Thyroid gland (tissue), 4 donors: ENCODE data around the gene ACAD10. TPM values are rescaled to one million over a fixed set of nuclear protein-coding genes. Genes with fewer than 3 reads are reported as not detected.

Experiments
- DNase-seq, 2 donors: peaks; one replicate each; pipeline ENCODE4 v3.0.0-alpha.2; 2019
- H3K27ac ChIP-seq, 3 donors: fragments of 200-600 bp; sonication (generic); 1 replicate in 2 of 3; 2 replicates in 1 of 3; pipeline ENCODE4 v1.5.1; 2016 to 2019; ENCODE audit warnings: mild to moderate bottlenecking in 1 of 3, moderate library complexity in 1 of 3
- H3K27me3 ChIP-seq: fragments of 200-600 bp; sonication (generic); one replicate; pipeline ENCODE4 v1.5.1; 2019
- H3K36me3 ChIP-seq, 2 donors: fragments of 200-600 bp; sonication (generic); one replicate each; pipeline ENCODE4 v1.5.1; 2016 to 2019
- H3K4me1 ChIP-seq, 2 donors: fragments of 200-600 bp; sonication (generic); one replicate each; pipeline ENCODE4 v1.5.1; 2017 to 2019
- H3K4me3 ChIP-seq, 3 donors: fragments of 200-600 bp; sonication (generic); replicated peaks in 1 of 3; 1 replicate in 2 of 3; 2 replicates in 1 of 3; pipeline ENCODE4 v1.5.1; 2016; ENCODE audit warnings: mild to moderate bottlenecking in 1 of 3
- H3K9me3 ChIP-seq: fragments of 200-600 bp; sonication (generic); one replicate; pipeline ENCODE4 v1.5.1; 2017
- POLR2A ChIP-seq, 2 donors: fragments of 450-650 bp; IDR thresholded peaks; one replicate each; pipeline ENCODE4 v1.6.1; 2017; ENCODE audit warnings: antibody characterized with exemption in 2 of 2, mild to moderate bottlenecking in 2 of 2, moderate library complexity in 1 of 2
- WGBS, 2 donors: methylation state at CpG; one replicate each; pipeline ENCODE4 v1.1.5; 2017; 5-methylcytosine and 5-hydroxymethylcytosine counted together
- intact Hi-C: fragments of 100-400 bp; cut with DNase I; formaldehyde crosslinking; loops from one replicate; pipeline ENCODE4 v1.15.1; 2023
- total RNA-seq, 4 donors: library from RNA; depleted of rRNA; stranded (reverse); fragments of >200 nt; gene quantifications; one replicate each; pipeline ENCODE4 v1.2.3, GENCODE V29; 2016
- TF ChIP-seq, protein P1 (sequence below), 6 experiments: fragments of 200-600 bp in 3 of 6; fragments of 450-650 bp in 3 of 6; sonication (generic) in 3 of 6; IDR thresholded peaks; one replicate each; pipeline ENCODE4 v1.5.1; 2016 to 2019; ENCODE audit warnings: antibody characterized with exemption in 6 of 6, mild to moderate bottlenecking in 2 of 6, inconsistent platforms in 1 of 6, moderate library complexity in 1 of 6

Gene ACAD10
- total RNA-seq, 4 donors from 2014 or later: 43.0 to 65.5 (median 52.8) TPM

DNA sequence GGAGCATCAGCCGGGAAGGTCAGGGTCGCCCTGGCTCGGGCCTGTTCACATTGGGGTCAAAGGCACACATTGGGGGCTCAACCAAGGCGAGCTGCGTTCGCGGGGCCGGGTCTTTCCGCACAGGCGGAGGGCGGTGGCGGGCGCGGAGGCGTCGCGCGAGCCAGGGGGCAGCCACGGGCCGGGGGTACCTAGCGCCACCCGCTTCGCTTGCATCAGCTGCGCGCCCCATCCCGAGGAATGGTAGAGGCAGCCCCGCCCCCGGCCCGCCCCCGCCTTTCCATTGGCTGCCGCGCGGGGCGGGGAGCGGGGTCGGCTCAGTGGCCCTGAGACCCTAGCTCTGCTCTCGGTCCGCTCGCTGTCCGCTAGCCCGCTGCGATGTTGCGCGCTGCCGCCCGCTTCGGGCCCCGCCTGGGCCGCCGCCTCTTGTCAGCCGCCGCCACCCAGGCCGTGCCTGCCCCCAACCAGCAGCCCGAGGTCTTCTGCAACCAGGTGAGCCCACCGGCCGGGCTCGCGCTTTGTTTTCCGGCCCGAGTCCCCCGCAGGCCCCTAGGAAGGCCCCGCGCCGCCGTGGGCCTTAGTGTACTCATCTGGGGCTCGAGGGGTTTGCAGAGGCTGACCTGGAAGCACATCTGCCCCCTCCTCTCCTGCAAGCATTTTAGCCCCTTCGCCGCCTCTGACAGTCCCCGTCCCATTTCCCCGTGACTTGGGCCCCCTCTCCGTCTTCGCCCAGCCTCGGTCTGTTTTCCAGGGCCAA lies 80.9 kb downstream of the ACAD10 start, which contains the start of gene ALDH2:
Gene ALDH2 (plus strand): TSS at position 326 of the 754 bp plus-strand sequence. CDS start 50 bp downstream, at position 376.
- WGBS, 2 donors: 1 to 3% methylated on average over 10 to 20 of the region's 73 CpGs
- Histone ChIP-seq H3K9me3 (no peaks in the 10 kb centered on the region), H3K27me3 (no peaks in the 10 kb centered on the region), H3K4me3 (peak within 1 kb of the TSS; percentile 11 to 96 (median 59)), H3K4me1 (peaks cover 22 to 31% of the 10 kb centered on the region in 2 donors), H3K36me3 (no peaks in the 10 kb centered on the region), H3K27ac (peak within 1 kb of the TSS; percentile 68 to 78 (median 77))
- TF ChIP-seq POLR2A (IDR thresholded peaks at IDR 0.05): peak; percentile 11 to 91
- TF ChIP-seq, protein P1, sequence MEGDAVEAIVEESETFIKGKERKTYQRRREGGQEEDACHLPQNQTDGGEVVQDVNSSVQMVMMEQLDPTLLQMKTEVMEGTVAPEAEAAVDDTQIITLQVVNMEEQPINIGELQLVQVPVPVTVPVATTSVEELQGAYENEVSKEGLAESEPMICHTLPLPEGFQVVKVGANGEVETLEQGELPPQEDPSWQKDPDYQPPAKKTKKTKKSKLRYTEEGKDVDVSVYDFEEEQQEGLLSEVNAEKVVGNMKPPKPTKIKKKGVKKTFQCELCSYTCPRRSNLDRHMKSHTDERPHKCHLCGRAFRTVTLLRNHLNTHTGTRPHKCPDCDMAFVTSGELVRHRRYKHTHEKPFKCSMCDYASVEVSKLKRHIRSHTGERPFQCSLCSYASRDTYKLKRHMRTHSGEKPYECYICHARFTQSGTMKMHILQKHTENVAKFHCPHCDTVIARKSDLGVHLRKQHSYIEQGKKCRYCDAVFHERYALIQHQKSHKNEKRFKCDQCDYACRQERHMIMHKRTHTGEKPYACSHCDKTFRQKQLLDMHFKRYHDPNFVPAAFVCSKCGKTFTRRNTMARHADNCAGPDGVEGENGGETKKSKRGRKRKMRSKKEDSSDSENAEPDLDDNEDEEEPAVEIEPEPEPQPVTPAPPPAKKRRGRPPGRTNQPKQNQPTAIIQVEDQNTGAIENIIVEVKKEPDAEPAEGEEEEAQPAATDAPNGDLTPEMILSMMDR (IDR thresholded peaks at IDR 0.05): no peak
- peak; percentile 78 for DNase-seq
- intact Hi-C loops: no loop called here

DNA sequence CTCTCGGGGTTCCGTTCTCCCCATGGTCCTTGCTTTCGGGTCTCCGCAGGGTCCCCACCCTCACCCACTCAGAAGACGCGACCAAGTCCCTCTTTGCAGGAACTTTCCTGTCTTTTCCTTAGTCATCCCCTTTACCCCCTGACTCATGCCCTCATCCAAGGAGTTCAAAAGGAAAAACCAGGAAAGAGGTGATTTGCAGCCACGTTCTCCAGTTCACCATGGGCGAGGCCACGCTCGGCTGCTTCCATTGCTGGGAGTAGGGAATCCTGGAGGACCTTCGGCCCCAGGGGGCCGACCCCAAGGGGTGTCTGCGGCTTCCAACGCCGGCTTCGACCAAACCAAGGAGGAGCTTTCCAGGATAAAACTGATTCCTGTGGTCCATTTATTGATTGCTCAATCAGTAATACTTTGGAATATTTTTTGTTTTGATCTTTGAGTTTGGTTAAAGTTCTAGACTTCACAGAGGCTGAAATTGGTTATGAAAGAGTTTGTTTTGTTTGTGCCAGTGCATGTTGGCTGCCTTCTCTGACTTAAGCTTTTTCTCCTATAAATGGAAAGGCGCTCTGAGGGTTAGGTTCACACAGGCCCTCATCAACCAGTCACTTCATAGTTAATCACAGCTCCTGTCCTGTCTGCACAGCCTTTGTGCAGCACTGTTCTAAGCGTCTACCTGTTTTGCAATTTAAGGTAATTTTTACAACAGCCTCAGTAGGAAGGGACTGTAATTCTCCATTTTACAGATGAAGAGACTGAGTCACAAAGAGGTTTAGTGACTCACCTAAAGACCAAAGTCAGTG lies 81.7 kb downstream of the ACAD10 start:
- WGBS, 2 donors: 7 to 9% methylated on average over 18 of the region's 18 CpGs
- Histone ChIP-seq H3K4me1 (peaks cover 22 to 33% of the 10 kb centered on the region in 2 donors), H3K36me3 (no peaks in the 10 kb centered on the region), H3K27ac (peak overlapping the region; percentile 68 to 78 (median 77)), H3K27me3 (no peaks in the 10 kb centered on the region), H3K4me3 (peak overlapping the region; percentile 11 to 96 (median 59)), H3K9me3 (no peaks in the 10 kb centered on the region)
- intact Hi-C loops: no loop called here
- DNase-seq: peak; percentile 29
- TF ChIP-seq, protein P1 (IDR thresholded peaks at IDR 0.05): no peak
- no peak for TF ChIP-seq POLR2A (IDR thresholded peaks at IDR 0.05)

DNA sequence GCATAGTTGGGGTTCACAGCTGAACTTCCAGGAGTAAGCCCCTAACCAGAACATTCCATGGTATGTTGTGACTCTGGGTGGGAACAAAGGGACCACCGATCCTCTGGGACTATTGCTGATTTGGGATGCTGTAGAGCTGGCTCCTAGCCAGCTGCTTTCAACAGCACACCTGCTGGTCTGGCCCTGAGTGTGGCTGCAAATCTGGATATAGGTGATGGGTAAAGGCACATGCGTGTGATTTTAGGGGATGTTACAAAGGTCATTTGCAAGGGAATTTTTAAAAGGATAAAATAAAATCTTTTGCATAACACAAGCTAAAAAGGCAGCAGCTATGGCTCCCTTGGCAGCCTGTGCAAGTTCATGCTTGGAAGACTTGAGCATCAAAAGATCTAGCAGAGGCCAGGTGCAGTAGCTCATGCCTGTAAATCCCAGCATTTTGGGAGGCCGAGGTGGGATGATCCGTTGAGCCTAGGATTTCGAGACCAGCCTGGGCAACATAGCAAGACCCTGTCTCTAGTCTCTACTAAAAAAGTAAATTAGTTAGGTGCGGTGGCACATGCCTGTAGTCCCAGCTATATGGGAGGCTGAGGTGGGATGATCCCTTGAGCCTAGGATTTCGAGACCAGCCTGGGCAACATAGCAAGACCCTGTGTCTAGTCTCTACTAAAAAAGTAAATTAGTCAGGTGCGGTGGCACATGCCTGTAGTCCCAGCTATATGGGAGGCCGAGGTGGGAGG lies 82.5 kb downstream of the ACAD10 start:
- intact Hi-C loops: no loop called here
- H3K9me3 ChIP-seq: no peaks in the 10 kb centered on the region
- DNase-seq: no peak
- no peaks in the 10 kb centered on the region for H3K27me3 ChIP-seq
- TF ChIP-seq POLR2A (IDR thresholded peaks at IDR 0.05): no peak
- WGBS, 2 donors: 86 to 90% methylated on average over 8 to 9 of the region's 9 CpGs
- peaks cover 27 to 39% of the 10 kb centered on the region in 2 donors for H3K4me1 ChIP-seq
- H3K4me3 ChIP-seq: peak overlapping the region in 1 of 3 donors; percentile 96
- H3K27ac ChIP-seq: peak overlapping the region in 2 of 3 donors; percentile 77 to 78
- H3K36me3 ChIP-seq: no peaks in the 10 kb centered on the region

DNA sequence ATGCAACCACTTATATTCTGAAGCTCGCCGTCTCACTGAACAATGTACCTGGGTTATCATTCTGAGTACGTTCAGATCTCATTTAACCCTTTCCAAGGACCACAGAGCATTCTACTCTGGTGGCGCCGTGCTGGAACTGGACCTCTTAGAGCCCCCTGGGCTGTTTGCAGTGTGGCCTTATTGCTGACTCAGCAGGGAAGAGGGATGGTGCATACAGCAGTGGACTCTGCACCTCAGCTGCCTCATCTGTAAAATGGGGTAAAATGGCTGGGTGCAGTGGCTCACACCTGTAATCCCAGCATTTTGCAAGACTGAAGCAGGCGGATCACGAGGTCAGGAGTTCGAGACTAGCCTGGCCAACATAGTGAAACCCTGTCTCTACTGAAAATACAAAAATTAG lies 83.7 kb downstream of the ACAD10 start:
- no peak for DNase-seq
- Histone ChIP-seq H3K27ac (no peak overlapping the region), H3K4me1 (peaks cover 40 to 52% of the 10 kb centered on the region in 2 donors), H3K4me3 (no peak overlapping the region), H3K9me3 (no peaks in the 10 kb centered on the region), H3K36me3 (no peaks in the 10 kb centered on the region), H3K27me3 (no peaks in the 10 kb centered on the region)
- no peak for TF ChIP-seq POLR2A (IDR thresholded peaks at IDR 0.05)
- TF ChIP-seq, protein P1 (IDR thresholded peaks at IDR 0.05): no peak
- 73 to 78% methylated on average over 8 of the region's 8 CpGs for WGBS, 2 donors
- intact Hi-C loops: no loop called here
